A549 (cell line): ENCODE data around the gene MYLK4.

ENCODE experiments used
- RARB ChIP-seq: fragments of 250-450 bp; sonication (Bioruptor Pico); IDR thresholded peaks from 2 replicates; pipeline ENCODE4 v1.8.0; 2021; ENCODE audit warnings: mild to moderate bottlenecking, moderate library complexity
- SMC3 ChIP-seq: fragments of >200 bp; sonication (Bioruptor Twin); formaldehyde crosslinking; IDR thresholded peaks from 3 replicates; pipeline ENCODE4 v1.6.1; 2018; ENCODE audit warnings: inconsistent platforms
- TF ChIP-seq, protein P1 (sequence below): fragments of >200 bp; sonication (Bioruptor Twin); formaldehyde crosslinking; IDR thresholded peaks from 3 replicates; pipeline ENCODE4 v1.5.1; 2016

DNA sequence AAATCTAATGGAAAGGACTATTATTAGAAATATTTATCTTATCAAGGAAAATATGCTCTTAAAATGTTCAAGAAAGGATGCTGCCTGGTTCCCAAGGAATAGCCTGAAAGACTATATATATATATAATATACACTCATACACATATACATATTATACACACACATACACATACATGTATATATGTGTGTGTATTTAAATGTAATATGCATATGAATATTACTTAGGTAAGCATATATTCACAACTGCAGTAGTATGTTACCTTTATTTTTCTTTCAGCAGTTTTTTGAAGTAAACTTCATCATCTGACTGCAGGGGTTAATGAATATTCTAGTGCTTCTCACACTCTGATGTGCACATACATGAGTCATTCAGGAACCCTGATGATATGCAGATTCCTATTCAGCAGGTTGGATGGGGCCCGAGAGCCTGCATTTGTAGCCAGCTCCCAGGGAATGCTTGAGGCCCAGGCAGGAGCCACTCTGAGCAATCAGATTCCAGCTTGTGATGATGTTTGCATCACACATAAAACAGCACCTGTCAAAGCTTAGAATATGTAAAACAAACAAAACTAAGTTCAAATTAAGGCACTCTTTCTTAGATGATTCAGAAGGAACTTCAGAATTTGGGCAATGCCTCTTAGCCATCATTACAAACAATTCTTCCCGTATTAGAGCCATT lies 16.1 kb downstream of the MYLK4 start:
- TF ChIP-seq SMC3 (no peak), RARB (no peak)
- TF ChIP-seq, protein P1, sequence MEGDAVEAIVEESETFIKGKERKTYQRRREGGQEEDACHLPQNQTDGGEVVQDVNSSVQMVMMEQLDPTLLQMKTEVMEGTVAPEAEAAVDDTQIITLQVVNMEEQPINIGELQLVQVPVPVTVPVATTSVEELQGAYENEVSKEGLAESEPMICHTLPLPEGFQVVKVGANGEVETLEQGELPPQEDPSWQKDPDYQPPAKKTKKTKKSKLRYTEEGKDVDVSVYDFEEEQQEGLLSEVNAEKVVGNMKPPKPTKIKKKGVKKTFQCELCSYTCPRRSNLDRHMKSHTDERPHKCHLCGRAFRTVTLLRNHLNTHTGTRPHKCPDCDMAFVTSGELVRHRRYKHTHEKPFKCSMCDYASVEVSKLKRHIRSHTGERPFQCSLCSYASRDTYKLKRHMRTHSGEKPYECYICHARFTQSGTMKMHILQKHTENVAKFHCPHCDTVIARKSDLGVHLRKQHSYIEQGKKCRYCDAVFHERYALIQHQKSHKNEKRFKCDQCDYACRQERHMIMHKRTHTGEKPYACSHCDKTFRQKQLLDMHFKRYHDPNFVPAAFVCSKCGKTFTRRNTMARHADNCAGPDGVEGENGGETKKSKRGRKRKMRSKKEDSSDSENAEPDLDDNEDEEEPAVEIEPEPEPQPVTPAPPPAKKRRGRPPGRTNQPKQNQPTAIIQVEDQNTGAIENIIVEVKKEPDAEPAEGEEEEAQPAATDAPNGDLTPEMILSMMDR = no peak
